ENCODE data around the gene ERBB2.

DNA sequence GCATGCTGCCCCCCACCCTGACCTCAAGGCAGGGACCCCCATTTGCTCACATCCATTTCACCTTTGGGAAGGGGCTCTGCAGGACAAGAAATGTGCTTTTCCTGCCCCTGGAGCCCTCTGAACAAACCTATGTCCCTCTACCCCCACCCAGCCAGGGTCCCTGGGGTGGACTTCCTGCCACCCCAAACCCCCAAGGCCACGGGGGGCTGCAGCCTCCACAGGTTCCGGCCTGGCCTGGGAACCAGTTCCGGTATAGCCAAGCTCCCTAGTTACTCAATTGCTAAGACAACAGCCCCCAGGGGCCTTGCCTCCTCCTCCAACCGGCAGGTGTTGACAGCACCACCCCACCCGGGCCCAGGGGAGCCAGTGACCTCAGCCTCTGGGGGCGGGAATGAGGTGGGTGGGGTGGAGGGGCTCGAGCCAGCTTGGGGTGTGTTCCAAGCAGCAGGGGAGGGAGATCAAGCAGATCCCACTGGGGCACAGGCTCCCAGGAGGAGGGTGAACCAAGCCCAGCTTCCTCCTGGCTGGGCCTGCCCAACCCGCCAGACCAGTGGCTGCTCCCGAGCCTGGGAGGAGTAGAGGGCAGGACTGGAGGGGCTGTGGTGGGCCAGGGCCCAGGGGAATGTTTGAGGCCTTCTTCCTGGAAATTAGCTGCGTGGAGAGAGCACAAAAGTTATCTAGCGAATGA is 25.0 kb upstream of the ERBB2 start:
- TF ChIP-seq EZH2 (IDR thresholded peaks at IDR 0.05) (no peak), POLR2AphosphoS5 (IDR thresholded peaks at IDR 0.05; ENCODE audit: borderline replicate concordance, low read depth, low read length) (no peak), FOXP2 (optimal IDR thresholded peaks at IDR 0.05; ENCODE audit: control extremely low read depth, extremely low read length, insufficient read depth) (no peak)
